Dedifferentiated amniotic fluid mesenchymal stem cell (primary cell): ENCODE results near the gene GSC2.

ENCODE experiments used
- DNase-seq: peaks from one replicate; pipeline ENCODE4 v3.0.0-alpha.2; 2016; ENCODE audit errors: extremely low spot score

GSC2 gene

GRCh38 chr22:19097518-19097917 is 52.6 kb downstream of the GSC2 start:
- no peak for DNase-seq
